Nephron (organoid): ENCODE measurements around the gene ZDHHC19.
"Not testable (repeated sequence)": the region's sequence is repeated elsewhere in the genome, so short reads cannot be mapped to it uniquely, and the experiment has no call there.

ENCODE experiments used
- H3K27ac Mint-ChIP-seq, 3 experiments: 2 replicates each; pipeline ENCODE4 v1.8.0; 2020; ENCODE audit warnings: mixed read lengths in 3 of 3, mild to moderate bottlenecking in 2 of 3, moderate library complexity in 1 of 3
- H3K27me3 Mint-ChIP-seq: 2 replicates; pipeline ENCODE4 v1.8.0; 2021; ENCODE audit warnings: low read depth, mild to moderate bottlenecking, moderate library complexity, mixed read lengths
- H3K36me3 Mint-ChIP-seq: 2 replicates; pipeline ENCODE4 v1.8.0; 2020; ENCODE audit warnings: low read depth, mixed read lengths
- H3K4me1 Mint-ChIP-seq: 2 replicates; pipeline ENCODE4 v1.8.0; 2020; ENCODE audit warnings: mixed read lengths
- H3K4me3 Mint-ChIP-seq, 3 experiments: 2 replicates each; pipeline ENCODE4 v1.8.0; 2020; ENCODE audit warnings: mild to moderate bottlenecking in 3 of 3, mixed read lengths in 3 of 3, moderate library complexity in 2 of 3
- H3K9me3 Mint-ChIP-seq: 2 replicates; pipeline ENCODE4 v1.8.0; 2020; ENCODE audit warnings: mixed read lengths
- TF ChIP-seq, protein P1 (sequence below), 3 experiments: fragments of 200-600 bp; sonication (generic); IDR thresholded peaks; one replicate each; pipeline ENCODE4 v1.5.0; 2021; ENCODE audit warnings: antibody characterized with exemption in 3 of 3; ENCODE audit not compliant: unreplicated experiment in 3 of 3

The ZDHHC19 gene

DNA sequence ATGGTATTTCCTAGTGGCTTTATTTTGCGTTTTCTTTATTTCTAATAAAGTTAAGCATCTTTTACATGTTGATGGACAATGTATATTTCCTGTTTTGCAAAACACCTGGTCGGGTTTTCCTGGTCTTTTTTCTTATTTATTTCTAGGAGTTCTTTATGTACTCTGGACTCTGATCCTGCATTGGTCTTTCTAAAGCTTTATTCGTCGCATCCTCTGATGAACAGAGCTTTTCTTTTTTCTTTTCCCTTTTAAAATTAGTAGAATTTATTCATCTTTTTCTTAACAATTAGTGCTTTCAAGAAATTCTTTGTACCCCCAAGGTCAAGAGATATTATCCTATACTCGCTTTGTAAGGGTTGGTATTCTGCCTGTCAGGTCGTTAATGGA, 32.2 kb downstream of the ZDHHC19 start:
- Mint-ChIP-seq H3K9me3 (no peaks in the 10 kb centered on the region), H3K36me3 (no peaks in the 10 kb centered on the region), H3K4me1 (peaks cover 22% of the 10 kb centered on the region)

DNA sequence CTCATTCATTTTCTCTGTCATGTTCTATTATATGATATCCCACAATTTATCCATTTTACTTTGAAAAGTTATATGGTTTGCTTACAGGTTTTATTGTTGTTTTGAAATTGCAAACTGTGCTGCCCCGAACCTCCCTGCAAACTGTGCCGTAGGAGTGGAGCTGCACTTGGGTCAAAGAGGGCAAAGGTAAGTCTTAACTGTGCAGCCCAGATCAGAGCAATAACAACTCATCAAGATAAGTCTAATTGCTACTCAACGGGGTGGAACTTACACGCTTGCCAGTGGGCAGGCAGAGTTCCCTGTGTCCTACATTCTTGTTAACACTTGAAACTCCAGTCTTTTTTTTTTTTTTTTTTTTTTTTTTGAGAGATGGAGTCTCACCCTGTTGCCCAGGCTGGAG, 33.2 kb downstream of the ZDHHC19 start:
- H3K27me3 Mint-ChIP-seq = no peaks in the 10 kb centered on the region
- TF ChIP-seq, protein P1, sequence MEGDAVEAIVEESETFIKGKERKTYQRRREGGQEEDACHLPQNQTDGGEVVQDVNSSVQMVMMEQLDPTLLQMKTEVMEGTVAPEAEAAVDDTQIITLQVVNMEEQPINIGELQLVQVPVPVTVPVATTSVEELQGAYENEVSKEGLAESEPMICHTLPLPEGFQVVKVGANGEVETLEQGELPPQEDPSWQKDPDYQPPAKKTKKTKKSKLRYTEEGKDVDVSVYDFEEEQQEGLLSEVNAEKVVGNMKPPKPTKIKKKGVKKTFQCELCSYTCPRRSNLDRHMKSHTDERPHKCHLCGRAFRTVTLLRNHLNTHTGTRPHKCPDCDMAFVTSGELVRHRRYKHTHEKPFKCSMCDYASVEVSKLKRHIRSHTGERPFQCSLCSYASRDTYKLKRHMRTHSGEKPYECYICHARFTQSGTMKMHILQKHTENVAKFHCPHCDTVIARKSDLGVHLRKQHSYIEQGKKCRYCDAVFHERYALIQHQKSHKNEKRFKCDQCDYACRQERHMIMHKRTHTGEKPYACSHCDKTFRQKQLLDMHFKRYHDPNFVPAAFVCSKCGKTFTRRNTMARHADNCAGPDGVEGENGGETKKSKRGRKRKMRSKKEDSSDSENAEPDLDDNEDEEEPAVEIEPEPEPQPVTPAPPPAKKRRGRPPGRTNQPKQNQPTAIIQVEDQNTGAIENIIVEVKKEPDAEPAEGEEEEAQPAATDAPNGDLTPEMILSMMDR (IDR thresholded peaks at IDR 0.05; ENCODE audit: unreplicated experiment in 3 of 3) = no peak
- H3K27ac Mint-ChIP-seq = peak overlapping the region in 1 of 3 experiments; percentile 13
- H3K36me3 Mint-ChIP-seq = no peaks in the 10 kb centered on the region
- H3K4me1 Mint-ChIP-seq = peaks cover 17% of the 10 kb centered on the region
- no peak overlapping the region for H3K4me3 Mint-ChIP-seq
- no peaks in the 10 kb centered on the region for H3K9me3 Mint-ChIP-seq

More for the DNA sequence above, 32.2 kb downstream of the ZDHHC19 start:
- TF ChIP-seq, protein P1 (IDR thresholded peaks at IDR 0.05; ENCODE audit: unreplicated experiment in 3 of 3) = no peak
- peak overlapping the region in 1 of 3 experiments; percentile 63 for H3K27ac Mint-ChIP-seq
- H3K4me3 Mint-ChIP-seq = no peak overlapping the region
- no peaks in the 10 kb centered on the region for H3K27me3 Mint-ChIP-seq

DNA sequence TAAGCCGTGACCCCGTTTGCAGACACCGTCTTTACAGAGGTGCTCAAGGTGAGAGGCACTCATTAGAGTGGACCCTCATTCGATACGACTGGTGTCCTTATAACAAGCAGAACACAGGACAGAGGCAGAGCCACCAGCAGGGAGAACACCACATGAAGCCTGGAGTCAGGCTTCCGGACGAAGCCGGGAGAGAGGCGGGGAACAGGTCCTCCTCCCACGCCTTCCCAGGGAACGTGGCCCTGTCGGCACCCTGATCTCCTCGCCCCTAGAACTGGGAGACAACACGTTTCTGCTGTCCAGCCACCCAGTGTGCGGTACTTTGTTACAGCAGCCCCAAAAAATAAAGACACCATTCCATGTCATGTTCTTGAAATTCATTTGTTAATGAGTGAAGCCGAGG, 33.6 kb downstream of the ZDHHC19 start:
- Mint-ChIP-seq H3K4me3 (no peak overlapping the region), H3K27ac (peak overlapping the region in 1 of 3 experiments; percentile 13), H3K9me3 (no peaks in the 10 kb centered on the region), H3K27me3 (no peaks in the 10 kb centered on the region), H3K36me3 (no peaks in the 10 kb centered on the region), H3K4me1 (peaks cover 17% of the 10 kb centered on the region)
- TF ChIP-seq, protein P1 (IDR thresholded peaks at IDR 0.05; ENCODE audit: unreplicated experiment in 3 of 3) = no peak

DNA sequence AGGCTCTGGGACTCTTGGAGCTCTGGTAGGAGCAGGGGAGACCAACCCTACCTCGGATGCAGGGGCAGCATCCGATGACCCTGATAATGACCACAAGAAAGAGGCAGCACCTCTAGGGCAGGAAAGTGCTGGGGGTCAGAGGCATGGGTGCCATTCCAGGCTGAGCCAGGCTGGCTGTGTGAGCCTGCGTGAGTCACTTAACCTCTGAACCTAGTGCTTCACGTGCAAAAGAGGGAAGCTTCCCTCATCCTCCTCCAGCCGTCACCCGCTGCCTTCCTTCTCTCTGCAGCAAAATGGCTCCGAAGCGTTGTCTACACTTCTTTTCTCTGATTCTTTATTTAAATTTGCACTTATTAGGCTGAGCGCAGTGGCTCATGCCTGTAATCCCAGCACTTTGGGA, 35.5 kb downstream of the ZDHHC19 start:
- no peak overlapping the region for H3K27ac Mint-ChIP-seq

DNA sequence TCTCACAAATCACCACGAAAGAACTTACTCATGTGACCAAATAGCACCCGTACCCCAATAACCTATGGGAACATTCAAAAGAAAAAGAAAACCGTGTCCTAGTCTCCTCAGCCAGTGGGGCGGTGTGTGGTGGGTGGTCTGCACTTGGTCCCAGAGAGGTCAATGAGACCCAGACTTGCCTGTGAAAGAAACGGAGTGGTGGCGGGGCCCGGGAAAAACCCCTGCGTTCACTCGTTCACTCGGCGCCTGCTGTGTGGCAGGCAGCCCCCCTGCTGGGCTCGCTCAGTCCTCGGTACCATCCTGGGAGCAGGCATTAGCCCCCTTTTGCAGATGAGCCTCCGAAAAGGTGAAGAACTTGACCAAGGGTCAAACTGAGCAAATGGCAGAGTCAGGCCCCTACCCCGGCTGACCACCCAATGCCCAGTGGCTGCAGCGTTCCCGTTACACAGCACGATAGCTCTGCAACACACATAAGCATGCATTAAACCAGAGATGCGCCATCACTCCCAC, 36.0 kb downstream of the ZDHHC19 start:
- H3K27me3 Mint-ChIP-seq = no peaks in the 10 kb centered on the region
- no peaks in the 10 kb centered on the region for H3K36me3 Mint-ChIP-seq
- peaks cover 17% of the 10 kb centered on the region for H3K4me1 Mint-ChIP-seq
- no peak overlapping the region for H3K27ac Mint-ChIP-seq
- H3K4me3 Mint-ChIP-seq = no peak overlapping the region
- TF ChIP-seq, protein P1 (IDR thresholded peaks at IDR 0.05; ENCODE audit: unreplicated experiment in 3 of 3) = no peak
- H3K9me3 Mint-ChIP-seq = no peaks in the 10 kb centered on the region

More for the DNA sequence above, 35.5 kb downstream of the ZDHHC19 start:
- Mint-ChIP-seq H3K36me3 (no peaks in the 10 kb centered on the region), H3K4me1 (peaks cover 17% of the 10 kb centered on the region), H3K27me3 (no peaks in the 10 kb centered on the region), H3K4me3 (no peak overlapping the region), H3K9me3 (no peaks in the 10 kb centered on the region)
- TF ChIP-seq, protein P1 (IDR thresholded peaks at IDR 0.05; ENCODE audit: unreplicated experiment in 3 of 3) = no peak

GRCh38 chr3:196174652-196175051, 36.5 kb downstream of the ZDHHC19 start:
- Mint-ChIP-seq H3K9me3 (no peaks in the 10 kb centered on the region), H3K36me3 (no peaks in the 10 kb centered on the region), H3K4me1 (peaks cover 15% of the 10 kb centered on the region), H3K4me3 (no peak overlapping the region), H3K27ac (no peak overlapping the region), H3K27me3 (no peaks in the 10 kb centered on the region)
- TF ChIP-seq, protein P1 (IDR thresholded peaks at IDR 0.05; ENCODE audit: unreplicated experiment in 3 of 3) = no peak

DNA sequence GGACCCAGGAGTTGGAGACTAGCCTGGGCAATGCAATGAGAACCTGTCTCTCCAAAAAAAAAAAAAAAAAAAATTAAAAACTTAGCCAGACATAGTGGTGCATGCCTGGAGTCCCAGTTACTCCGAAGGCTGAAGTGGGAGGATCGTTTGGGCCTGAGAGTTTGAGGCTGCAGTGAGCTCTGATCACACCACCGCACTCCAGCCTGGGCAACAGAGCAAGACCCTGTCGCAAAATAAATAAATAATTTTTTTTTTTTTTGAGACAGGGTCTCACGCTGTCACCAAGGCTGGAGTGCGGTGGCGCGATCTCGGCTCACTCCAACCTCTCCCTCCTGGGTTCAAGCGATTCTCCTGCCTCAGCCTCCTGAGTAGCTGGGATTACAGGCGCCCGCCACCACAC, 40.9 kb downstream of the ZDHHC19 start:
- H3K4me1 Mint-ChIP-seq, H3K36me3 Mint-ChIP-seq, H3K27me3 Mint-ChIP-seq, H3K4me3 Mint-ChIP-seq, H3K27ac Mint-ChIP-seq, H3K9me3 Mint-ChIP-seq: not testable (repeated sequence)
